Cerebellar nuclear complex (tissue), 1 donor: ENCODE measurements around the gene PDZD2.
"Not testable (repeated sequence)": the region's sequence is repeated elsewhere in the genome, so short reads cannot be mapped to it uniquely, and the experiment has no call there.

Experiments
- DNase-seq, 2 experiments: peaks; one replicate each; lab custom pipeline; 2025; lab: John Stamatoyannopoulos, UW

The PDZD2 gene

DNA sequence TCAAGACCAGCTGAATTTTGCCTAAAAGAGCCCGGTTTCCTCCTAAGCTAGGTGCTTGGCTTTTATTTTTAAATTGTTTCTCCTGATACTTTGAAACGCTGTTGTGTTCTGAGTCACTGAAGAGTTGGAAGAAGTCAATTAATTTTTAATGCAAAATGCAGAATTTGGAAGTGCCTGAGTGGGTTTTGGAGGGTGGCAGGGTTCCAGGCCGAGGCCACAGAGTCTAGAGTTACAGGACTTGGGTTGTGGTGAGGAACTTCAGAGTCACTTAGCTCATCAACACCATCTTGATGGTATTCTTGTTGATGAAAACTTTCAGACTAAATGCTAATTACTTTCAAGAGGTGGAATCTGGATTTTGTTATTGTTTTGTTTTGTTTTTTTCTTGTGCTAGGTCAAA is 130.6 kb downstream of the PDZD2 start:
- no peak for DNase-seq

- DNase-seq = no peak
These were observed 131.3 kb downstream of the PDZD2 start for GRCh38 chr5:31770132-31770720.

GRCh38 chr5:31770998-31771397 is 132.1 kb downstream of the PDZD2 start:
- DNase-seq = no peak

- DNase-seq = no peak
These were observed 132.6 kb downstream of the PDZD2 start for GRCh38 chr5:31771500-31771899.

DNA sequence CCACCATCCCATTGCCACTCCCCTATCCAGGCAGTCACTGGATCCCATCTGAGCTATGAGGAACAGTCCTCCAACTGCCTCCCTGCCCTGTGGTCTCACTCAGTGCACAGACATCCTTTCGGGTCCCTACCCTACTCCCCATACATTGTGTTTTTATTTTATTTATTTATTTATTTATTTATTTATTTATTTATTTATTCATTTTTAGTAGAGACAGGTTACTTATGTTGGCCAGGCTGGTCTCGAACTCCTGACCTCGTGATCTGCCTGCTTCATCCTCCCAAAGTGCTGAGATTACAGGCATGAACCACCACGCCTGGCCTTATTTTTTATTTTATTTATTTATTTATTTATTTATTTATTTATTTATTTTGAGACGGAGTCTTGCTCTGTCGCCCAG is 137.4 kb downstream of the PDZD2 start:
- not testable (repeated sequence) for DNase-seq

DNA sequence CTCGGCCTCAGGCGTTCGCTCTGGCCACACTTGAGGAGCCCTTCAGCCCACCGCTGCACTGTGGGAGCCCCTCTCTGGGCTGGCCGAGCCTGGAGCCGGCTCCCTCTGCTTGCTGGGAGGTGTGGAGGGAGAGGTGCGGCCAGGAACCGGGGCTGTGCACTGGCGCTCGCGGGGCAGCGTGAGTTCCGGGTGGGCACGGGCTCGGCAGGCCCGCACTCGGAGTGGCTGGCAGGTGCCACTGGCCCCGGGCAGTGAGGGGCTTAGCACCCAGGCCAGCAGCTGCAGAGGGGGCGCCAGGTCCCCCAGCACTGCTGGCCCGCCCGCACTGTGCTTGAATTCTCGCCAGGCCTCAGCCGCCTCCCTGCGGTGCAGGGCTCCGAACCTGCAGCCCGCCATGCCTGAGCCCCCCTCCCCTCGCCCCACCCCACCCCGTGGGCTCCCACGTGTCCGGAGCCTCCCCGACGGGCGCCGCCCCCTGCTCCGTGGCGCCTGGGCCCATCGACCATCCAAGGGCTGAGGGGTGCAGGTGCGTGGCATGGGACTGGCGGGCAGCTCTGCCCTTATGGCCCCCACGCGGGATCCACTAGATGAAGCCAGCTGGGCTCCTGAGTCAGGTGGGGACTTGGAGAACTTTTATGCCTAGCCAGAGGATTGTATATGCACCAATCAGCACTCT is 138.2 kb downstream of the PDZD2 start:
- DNase-seq = no peak

DNA sequence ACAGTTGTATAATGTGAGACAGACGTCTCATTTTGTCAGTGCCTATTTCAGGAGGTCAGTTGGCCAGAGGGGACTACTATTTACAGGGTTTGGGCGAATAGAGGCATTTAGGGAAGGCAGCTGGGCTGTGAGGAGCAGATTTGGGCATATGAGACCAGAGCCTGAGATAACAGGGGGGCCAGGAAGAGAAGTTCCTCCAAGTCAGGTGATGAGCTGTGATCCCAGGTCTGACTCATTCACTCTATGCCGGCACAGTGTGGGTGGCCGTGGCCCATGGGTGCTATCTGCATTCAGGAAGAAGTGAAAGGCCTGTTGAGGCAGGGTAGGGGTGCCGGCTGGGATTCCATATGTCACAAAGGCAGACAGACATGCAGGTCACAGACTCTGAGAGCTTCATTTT is 142.8 kb downstream of the PDZD2 start:
- DNase-seq = no peak

GRCh38 chr5:31783086-31783645 is 144.2 kb downstream of the PDZD2 start:
- DNase-seq = no peak

GRCh38 chr5:31783731-31784130 is 144.8 kb downstream of the PDZD2 start:
- DNase-seq = peak; percentile 56 to 94

DNA sequence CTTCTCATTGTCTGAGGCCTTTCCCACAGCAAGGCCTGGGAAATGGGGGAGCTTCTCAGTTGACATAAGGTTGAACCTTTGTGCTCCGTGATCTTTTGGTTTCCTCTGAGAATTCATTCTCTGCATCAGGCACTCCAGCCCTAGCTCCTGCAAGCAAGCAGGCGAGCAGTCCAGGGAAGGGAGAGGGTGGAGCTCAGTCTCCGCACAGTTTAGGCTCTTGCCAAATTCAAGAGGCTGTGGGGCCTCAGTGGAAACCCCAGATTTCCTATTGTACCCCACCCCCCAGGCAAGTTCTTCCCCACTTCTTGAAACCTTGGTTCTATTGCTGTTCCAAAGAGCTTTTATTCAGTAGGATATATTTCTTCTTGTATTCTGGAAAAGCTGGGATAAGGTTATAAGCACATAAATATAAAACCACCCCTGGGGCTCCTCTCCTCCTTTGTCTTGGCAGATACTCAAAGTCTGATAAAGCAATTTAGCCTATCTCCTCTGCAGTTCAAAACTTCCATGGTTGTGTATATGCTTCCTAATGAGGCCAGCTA is 147.2 kb downstream of the PDZD2 start:
- DNase-seq = no peak

- no peak for DNase-seq
These were observed 155.1 kb downstream of the PDZD2 start for GRCh38 chr5:31794009-31794408.

GRCh38 chr5:31798168-31798567 is 159.2 kb downstream of the PDZD2 start:
- no peak for DNase-seq

- DNase-seq = no peak
These were observed 161.4 kb downstream of the PDZD2 start for GRCh38 chr5:31800351-31800750.

GRCh38 chr5:31805785-31806400 is 167.0 kb downstream of the PDZD2 start:
- no peak for DNase-seq

GRCh38 chr5:31806561-31806960 is 167.6 kb downstream of the PDZD2 start:
- DNase-seq = no peak

DNA sequence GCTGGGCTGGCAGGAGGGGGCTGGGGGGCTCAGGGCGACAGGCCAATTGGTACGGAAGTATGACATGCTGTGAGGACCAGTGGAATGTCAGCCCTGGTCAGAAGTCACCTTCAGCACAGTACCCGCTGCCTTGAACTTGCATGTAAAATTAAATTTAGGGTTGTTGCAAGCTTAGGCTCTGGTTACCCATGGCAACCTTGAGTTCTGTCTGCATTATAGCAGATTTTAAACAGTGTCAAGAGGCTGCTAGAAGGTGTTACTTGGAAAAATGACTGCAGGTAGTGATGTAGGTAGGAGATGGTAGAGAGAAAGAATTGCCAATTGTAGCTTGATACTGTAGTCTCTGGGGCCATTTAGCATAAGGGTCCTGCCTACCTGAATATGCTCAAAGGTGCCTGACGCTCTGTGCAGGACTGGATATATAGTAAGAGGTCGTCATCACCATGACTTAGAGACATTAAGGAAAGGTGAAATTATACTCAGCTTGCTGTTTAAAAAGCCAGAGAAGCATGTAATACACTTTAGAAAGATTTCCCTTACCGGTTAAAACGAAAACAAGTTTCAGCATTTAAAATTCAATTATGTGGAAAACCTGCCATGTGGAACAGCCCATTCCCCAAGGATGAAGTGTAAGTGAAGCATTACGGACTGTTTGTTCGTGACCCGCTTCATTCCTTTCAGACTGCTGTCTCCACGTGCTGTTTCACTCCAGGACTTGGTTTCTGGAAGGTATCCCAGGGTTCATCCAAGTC is 169.0 kb downstream of the PDZD2 start:
- DNase-seq = no peak

- DNase-seq = peak in 1 of 2 experiments; percentile 42
These were observed 170.3 kb downstream of the PDZD2 start for GRCh38 chr5:31809050-31809870.

DNA sequence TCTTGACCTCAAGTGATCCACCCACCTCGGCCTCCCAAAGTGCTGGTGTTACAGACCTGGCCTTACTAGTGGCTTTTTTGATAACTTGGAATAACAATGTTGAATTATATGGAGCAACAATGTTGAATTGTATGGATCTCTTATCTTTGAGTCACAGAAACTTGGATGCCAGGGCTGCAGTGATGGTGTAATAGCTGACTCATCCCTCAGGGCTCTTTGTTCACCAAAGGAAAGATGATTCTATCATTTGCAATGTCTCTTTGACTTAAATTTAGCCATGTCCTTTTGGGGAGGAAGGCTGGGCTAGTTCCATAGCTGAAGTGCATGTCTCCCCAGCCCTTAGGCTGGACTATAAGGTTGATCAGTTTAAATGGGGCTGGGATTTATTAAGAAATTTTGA is 172.3 kb downstream of the PDZD2 start:
- no peak for DNase-seq

GRCh38 chr5:31815376-31815775 is 176.4 kb downstream of the PDZD2 start:
- no peak for DNase-seq

DNA sequence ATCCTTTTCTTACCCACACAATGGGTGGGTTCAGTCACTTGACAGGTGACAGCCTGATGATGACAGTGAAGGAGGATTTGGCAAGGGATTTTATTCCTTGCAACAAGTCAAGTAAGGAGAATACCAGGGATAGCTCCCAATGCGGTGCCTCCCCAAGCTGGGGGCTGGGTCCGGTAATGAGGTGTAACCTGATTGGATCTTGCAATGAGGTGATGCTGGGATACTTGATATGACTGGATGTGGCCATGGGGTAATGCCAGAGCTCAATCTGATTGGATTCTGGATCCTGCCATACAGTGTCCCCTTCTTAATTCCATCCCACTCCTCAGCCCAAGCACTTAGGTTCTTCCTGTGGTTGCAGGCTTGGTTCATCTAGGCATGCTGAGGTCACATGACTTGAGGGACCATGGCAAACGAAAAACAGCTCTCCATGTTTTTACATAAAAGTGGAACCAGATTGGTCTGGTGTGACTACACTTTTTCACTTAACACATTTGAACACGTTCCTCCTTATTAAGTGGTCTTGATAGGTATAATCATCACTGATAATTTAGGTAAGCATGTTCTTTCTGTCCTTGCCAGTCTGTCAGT is 181.1 kb downstream of the PDZD2 start:
- DNase-seq = no peak

DNA sequence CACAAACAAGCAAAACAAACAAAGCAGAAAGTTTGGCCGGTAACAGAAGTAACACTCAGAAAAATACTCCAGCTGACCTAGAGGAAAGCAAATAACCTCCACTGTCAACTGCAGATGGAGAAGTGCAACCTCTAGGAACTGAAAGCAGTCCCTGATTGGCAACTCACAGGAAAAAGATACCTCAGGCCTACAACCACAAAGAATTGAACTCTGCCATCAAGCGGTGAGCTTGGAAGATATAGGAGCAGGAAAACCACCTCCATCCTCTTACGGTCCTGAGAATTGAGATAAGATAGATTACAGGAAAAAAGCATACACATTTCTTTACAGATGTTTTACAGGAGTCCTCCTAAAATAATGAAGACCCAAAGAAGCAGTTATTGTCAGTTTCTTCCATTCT is 184.5 kb downstream of the PDZD2 start:
- no peak for DNase-seq
